ENCODE results near the gene TIE1.

TIE1 gene

GRCh38 chr1:43334453-43335205 is 33.8 kb downstream of the TIE1 start:
- TF ChIP-seq, protein P1, sequence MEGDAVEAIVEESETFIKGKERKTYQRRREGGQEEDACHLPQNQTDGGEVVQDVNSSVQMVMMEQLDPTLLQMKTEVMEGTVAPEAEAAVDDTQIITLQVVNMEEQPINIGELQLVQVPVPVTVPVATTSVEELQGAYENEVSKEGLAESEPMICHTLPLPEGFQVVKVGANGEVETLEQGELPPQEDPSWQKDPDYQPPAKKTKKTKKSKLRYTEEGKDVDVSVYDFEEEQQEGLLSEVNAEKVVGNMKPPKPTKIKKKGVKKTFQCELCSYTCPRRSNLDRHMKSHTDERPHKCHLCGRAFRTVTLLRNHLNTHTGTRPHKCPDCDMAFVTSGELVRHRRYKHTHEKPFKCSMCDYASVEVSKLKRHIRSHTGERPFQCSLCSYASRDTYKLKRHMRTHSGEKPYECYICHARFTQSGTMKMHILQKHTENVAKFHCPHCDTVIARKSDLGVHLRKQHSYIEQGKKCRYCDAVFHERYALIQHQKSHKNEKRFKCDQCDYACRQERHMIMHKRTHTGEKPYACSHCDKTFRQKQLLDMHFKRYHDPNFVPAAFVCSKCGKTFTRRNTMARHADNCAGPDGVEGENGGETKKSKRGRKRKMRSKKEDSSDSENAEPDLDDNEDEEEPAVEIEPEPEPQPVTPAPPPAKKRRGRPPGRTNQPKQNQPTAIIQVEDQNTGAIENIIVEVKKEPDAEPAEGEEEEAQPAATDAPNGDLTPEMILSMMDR (IDR thresholded peaks at IDR 0.05; ENCODE audit: low read depth, low read length), result no peak
- TF ChIP-seq MYC (IDR thresholded peaks at IDR 0.05; ENCODE audit: low read depth, low read length), result no peak
- TF ChIP-seq POLR2A (IDR thresholded peaks at IDR 0.05; ENCODE audit: extremely low read depth, insufficient read length), result no peak
- no peak for TF ChIP-seq MAX (IDR thresholded peaks at IDR 0.05; ENCODE audit: low read depth, low read length)
- DNase-seq (ENCODE audit: low read depth), result no peak
- no peak overlapping the region for H3K4me3 ChIP-seq (ENCODE audit: low read depth, low read length)

DNA sequence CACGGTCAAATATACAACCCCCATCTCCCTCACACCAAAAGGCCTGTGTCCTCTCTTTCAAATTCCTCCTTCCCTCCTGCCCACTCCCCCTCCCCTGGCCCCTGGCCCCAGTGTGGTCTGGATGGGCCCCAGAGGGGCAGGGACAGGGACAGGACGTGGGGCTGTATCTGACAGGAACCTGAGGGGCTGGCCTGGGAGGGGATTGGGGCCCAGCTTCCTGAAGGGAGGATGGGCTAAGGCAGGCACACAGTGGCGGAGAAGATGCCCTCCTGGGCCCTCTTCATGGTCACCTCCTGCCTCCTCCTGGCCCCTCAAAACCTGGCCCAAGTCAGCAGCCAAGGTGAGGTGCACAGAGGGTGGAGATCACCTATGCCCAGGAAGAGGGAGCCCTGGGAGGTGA is 36.8 kb downstream of the TIE1 start, which contains the start of gene MPL:
Gene MPL, plus strand, starts transcription at position 231 of the 400 bp plus-strand sequence. Its CDS starts 31 bp downstream, at position 262.
- H3K4me3 ChIP-seq (ENCODE audit: low read depth, low read length), result no peak within 1 kb of the TSS
- no peak for DNase-seq (ENCODE audit: low read depth)
- TF ChIP-seq, protein P1 (IDR thresholded peaks at IDR 0.05; ENCODE audit: low read depth, low read length), result no peak
- TF ChIP-seq MAX (IDR thresholded peaks at IDR 0.05; ENCODE audit: low read depth, low read length), result no peak
- TF ChIP-seq POLR2A (IDR thresholded peaks at IDR 0.05; ENCODE audit: extremely low read depth, insufficient read length), result no peak
- no peak for TF ChIP-seq MYC (IDR thresholded peaks at IDR 0.05; ENCODE audit: low read depth, low read length)

DNA sequence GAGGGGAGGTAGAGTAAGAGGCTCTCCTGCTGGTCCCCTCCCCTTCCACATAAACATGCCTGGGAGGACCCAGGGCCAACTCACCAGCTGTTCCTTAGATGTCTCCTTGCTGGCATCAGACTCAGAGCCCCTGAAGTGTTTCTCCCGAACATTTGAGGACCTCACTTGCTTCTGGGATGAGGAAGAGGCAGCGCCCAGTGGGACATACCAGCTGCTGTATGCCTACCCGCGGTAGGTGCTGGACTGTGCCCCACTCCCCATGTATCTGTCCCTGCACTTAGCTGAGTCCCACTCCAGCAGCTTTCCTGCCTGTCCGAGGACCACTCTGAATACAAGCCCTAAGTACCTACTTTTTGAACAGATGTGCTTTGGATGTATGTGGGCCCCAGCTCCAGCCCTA is 37.2 kb downstream of the TIE1 start:
- TF ChIP-seq MAX (IDR thresholded peaks at IDR 0.05; ENCODE audit: low read depth, low read length) (no peak), POLR2A (IDR thresholded peaks at IDR 0.05; ENCODE audit: extremely low read depth, insufficient read length) (no peak), MYC (IDR thresholded peaks at IDR 0.05; ENCODE audit: low read depth, low read length) (no peak)
- TF ChIP-seq, protein P1 (IDR thresholded peaks at IDR 0.05; ENCODE audit: low read depth, low read length), result no peak
- no peak for DNase-seq (ENCODE audit: low read depth)
- H3K4me3 ChIP-seq (ENCODE audit: low read depth, low read length), result no peak overlapping the region

DNA sequence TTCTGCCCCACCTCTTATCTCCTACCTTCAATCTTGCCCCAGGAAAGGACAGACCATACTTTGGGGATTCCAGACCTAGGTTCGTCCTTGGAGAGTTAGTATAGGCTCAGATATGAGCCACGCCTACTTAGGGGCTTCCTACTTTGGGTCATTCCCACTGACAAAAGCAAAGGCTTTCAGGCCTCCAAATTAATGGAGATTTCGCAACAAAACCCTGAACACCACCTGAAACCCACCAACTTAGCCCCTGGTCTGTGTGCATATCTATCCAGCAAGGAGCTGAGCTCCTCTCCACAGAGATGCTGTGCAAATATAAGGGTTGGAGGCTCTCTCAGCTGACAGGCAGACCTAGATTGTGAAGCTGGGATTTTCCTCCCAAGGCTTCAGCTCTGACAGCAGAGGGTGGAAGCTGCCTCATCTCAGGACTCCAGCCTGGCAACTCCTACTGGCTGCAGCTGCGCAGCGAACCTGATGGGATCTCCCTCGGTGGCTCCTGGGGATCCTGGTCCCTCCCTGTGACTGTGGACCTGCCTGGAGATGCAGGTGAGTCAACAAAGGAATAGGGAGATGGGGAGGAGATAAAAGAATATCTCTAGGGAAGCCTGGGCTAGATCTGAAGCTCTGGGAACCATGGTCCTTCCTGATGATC is 38.9 kb downstream of the TIE1 start:
- no peak for DNase-seq (ENCODE audit: low read depth)
- no peak for TF ChIP-seq MAX (IDR thresholded peaks at IDR 0.05; ENCODE audit: low read depth, low read length)
- TF ChIP-seq, protein P1 (IDR thresholded peaks at IDR 0.05; ENCODE audit: low read depth, low read length), result no peak
- no peak for TF ChIP-seq MYC (IDR thresholded peaks at IDR 0.05; ENCODE audit: low read depth, low read length)
- no peak for TF ChIP-seq POLR2A (IDR thresholded peaks at IDR 0.05; ENCODE audit: extremely low read depth, insufficient read length)
- no peak overlapping the region for H3K4me3 ChIP-seq (ENCODE audit: low read depth, low read length)

DNA sequence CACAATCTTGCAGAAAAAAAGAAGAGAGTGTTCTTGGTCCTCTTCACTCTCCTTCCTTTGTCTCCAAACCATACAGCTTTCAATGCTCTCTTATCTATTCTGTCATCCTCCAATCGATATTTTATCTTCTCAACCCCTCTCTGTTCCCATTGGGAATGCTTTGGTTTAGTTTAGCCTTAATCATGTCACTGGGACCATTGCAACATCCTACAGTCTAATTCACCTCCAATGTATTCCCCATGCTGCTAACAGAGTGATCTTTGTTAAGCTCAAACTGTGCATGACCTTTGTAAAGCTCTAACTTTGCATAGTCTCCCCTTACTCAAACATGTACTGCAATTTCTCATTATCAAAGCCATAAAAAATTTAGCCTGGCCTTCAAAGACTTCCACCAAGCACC is 39.8 kb downstream of the TIE1 start:
- no peak for DNase-seq (ENCODE audit: low read depth)
- no peak overlapping the region for H3K4me3 ChIP-seq (ENCODE audit: low read depth, low read length)
- no peak for TF ChIP-seq MAX (IDR thresholded peaks at IDR 0.05; ENCODE audit: low read depth, low read length)
- no peak for TF ChIP-seq POLR2A (IDR thresholded peaks at IDR 0.05; ENCODE audit: extremely low read depth, insufficient read length)

- no peak for DNase-seq (ENCODE audit: low read depth)
- no peak overlapping the region for H3K4me3 ChIP-seq (ENCODE audit: low read depth, low read length)
- TF ChIP-seq MAX (IDR thresholded peaks at IDR 0.05; ENCODE audit: low read depth, low read length), result no peak
- no peak for TF ChIP-seq POLR2A (IDR thresholded peaks at IDR 0.05; ENCODE audit: extremely low read depth, insufficient read length)
- TF ChIP-seq, protein P1 (IDR thresholded peaks at IDR 0.05; ENCODE audit: low read depth, low read length), result no peak
- no peak for TF ChIP-seq MYC (IDR thresholded peaks at IDR 0.05; ENCODE audit: low read depth, low read length)
These were observed 43.6 kb downstream of the TIE1 start for GRCh38 chr1:43344267-43344850.

All from NB4 (cell line).